K562 (cell line): ENCODE measurements around the gene COA3. TPM values are rescaled to one million over a fixed set of nuclear protein-coding genes. Genes with fewer than 3 reads are reported as not detected.

ENCODE experiments used
- ATF2 ChIP-seq: sonication (generic); formaldehyde crosslinking; IDR thresholded peaks from 2 replicates; pipeline ENCODE4 v1.8.1; 2022; ENCODE audit warnings: missing genetic modification reagents
- ESRRB ChIP-seq: fragments of 250-450 bp; sonication (Bioruptor Pico); IDR thresholded peaks from 2 replicates; pipeline ENCODE4 v1.5.0; 2020; ENCODE audit warnings: mild to moderate bottlenecking, moderate library complexity, borderline replicate concordance
- ETS1 ChIP-seq: conservative IDR thresholded peaks from 2 replicates; pipeline ENCODE4 v1.6.1; 2011; ENCODE audit warnings: low read depth, mild to moderate bottlenecking, low read length; ENCODE audit not compliant: control insufficient read depth
- FOXK2 ChIP-seq, 2 experiments: fragments of 450-650 bp; IDR thresholded peaks in 1 of 2; conservative IDR thresholded peaks in 1 of 2; 2 replicates each; pipeline ENCODE4 v1.6.1; 2016; ENCODE audit warnings: low read depth in 2 of 2, mild to moderate bottlenecking in 1 of 2
- GTF2F1 ChIP-seq: IDR thresholded peaks from 2 replicates; pipeline ENCODE4 v1.6.1; 2011; ENCODE audit warnings: low read depth, low read length, improper control_type of control experiment
- KLF6 ChIP-seq: fragments of 250-450 bp; sonication (Bioruptor Pico); IDR thresholded peaks from 2 replicates; pipeline ENCODE4 v1.4.0; 2020; ENCODE audit warnings: mild to moderate bottlenecking, moderate library complexity, borderline replicate concordance
- NFXL1 ChIP-seq: fragments of 450-650 bp; formaldehyde crosslinking; IDR thresholded peaks from 2 replicates; pipeline ENCODE4 v1.4.0; 2021; ENCODE audit warnings: mild to moderate bottlenecking
- PHB2 ChIP-seq: fragments of 450-650 bp; IDR thresholded peaks from 2 replicates; pipeline ENCODE4 v1.6.1; 2017; ENCODE audit warnings: low read depth
- PTBP1 ChIP-seq: fragments of 200-400 bp; formaldehyde crosslinking; IDR thresholded peaks from 2 replicates; pipeline ENCODE4 v1.6.1; 2017; ENCODE audit warnings: low read depth, low read length
- RB1 ChIP-seq: fragments of 450-650 bp; IDR thresholded peaks from 2 replicates; pipeline ENCODE4 v1.6.1; 2017; ENCODE audit warnings: low read depth, mild to moderate bottlenecking
- RERE ChIP-seq: sonication (generic); formaldehyde crosslinking; IDR thresholded peaks from 2 replicates; pipeline ENCODE4 v1.8.0; 2023; ENCODE audit warnings: missing genetic modification reagents, mild to moderate bottlenecking, borderline replicate concordance
- RREB1 ChIP-seq: fragments of 250-450 bp; sonication (Bioruptor Pico); IDR thresholded peaks from 2 replicates; pipeline ENCODE4 v1.4.0; 2020
- TARDBP ChIP-seq: fragments of 450-650 bp; IDR thresholded peaks from 2 replicates; pipeline ENCODE4 v1.6.1; 2016
- ZNF23 ChIP-seq: fragments of 250-450 bp; sonication (Bioruptor Pico); IDR thresholded peaks from 2 replicates; pipeline ENCODE4 v1.4.0; 2020; ENCODE audit warnings: mild to moderate bottlenecking
- polyA plus RNA-seq, 8 experiments: library from polyadenylated mRNA; depleted of rRNA in 4 of 8; stranded (reverse) in 5 of 8; unstranded in 3 of 8; fragments of >200 nt; fragmentation: Nextera tagmentation in 2 of 8; fragmentation: Illumina TruSeq in 1 of 8; extraction: Ambion mirVana in 2 of 8; extraction: Trizol in 1 of 8; gene quantifications; 2 replicates each; pipeline versions ENCODE4 v1.2.1 to v1.2.3, GENCODE V29; 2011 to 2014; ENCODE audit warnings: inconsistent platforms in 1 of 8, missing spikeins in 1 of 8
- total RNA-seq, 7 experiments: library from RNA; depleted of rRNA in 6 of 7; stranded (reverse); fragments of >200 nt in 6 of 7; fragmentation: Illumina TruSeq in 2 of 7; extraction: Trizol in 2 of 7; gene quantifications; 2 replicates each; pipeline versions ENCODE4 v1.2.1 to v1.2.3, GENCODE V29; 2011 to 2021; ENCODE audit warnings: low replicate concordance in 1 of 7

COA3 gene
- total and polyA plus RNA-seq, 9 of the 15 experiments (the other 6 are each of a cell fraction or from before 2014, with no cell fraction given) = 49.6 to 153 (median 61.4) TPM

- TF ChIP-seq GTF2F1 = no peak
- no peak for TF ChIP-seq RREB1 (CRISPR knock-in tag)
- TF ChIP-seq PHB2 = no peak
- TF ChIP-seq TARDBP = no peak
- TF ChIP-seq ATF2 (CRISPR knock-in tag) = no peak
- TF ChIP-seq KLF6 = no peak
- TF ChIP-seq NFXL1 (CRISPR knock-in tag) = no peak
- no peak for TF ChIP-seq PTBP1
- no peak for TF ChIP-seq RERE
- 0 out of 2 replicates have a peak, but pooled peaks have one; percentile 35 for TF ChIP-seq ZNF23 (CRISPR knock-in tag)
- no peak for TF ChIP-seq ETS1
- TF ChIP-seq ESRRB = no peak
- no peak for TF ChIP-seq RB1
- peak; percentile 55 to 74; a peak in 3 of 4 replicates for TF ChIP-seq FOXK2 (conservative IDR thresholded peaks at IDR 0.05 in 1 of 2, IDR thresholded peaks at IDR 0.05 in 1 of 2; ENCODE audit: low read depth in 2 of 2)
These were observed 22.9 kb downstream of the COA3 start (continued) for GRCh38 chr17:42775534-42776098.
